HUDEP-2 (cell line): ENCODE data around the gene PRLR.
"Not testable (repeated sequence)": the region's sequence is repeated elsewhere in the genome, so short reads cannot be mapped to it uniquely, and the experiment has no call there.

Experiments used
- DNase-seq, 76 experiments: peaks; one replicate each; lab custom pipeline; 2025; ENCODE audit not compliant: unreplicated experiment in 76 of 76; lab: John Stamatoyannopoulos, UW

Gene PRLR

DNA sequence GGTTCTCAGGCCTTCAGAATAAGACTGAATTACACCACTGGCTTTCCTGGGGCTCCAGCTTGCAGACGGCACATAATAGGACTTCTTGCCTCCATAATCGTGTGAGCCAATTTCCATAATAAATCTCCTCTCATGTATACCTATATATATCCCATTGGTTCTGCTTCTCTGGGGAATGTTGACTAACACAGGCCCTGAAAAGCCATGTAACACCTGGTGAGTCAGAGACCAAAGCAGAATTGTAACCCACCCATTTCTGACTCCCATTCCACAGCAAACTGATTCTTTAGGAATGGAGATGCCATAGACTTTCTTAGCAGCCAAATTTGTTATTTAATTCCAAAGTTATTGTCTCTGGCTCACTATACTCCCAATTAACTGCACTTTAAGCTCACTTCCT, 97.1 kb downstream of the PRLR start:
- DNase-seq, result no peak

GRCh38 chr5:35131723-35132122, 98.6 kb downstream of the PRLR start:
- DNase-seq, result no peak

- DNase-seq, result no peak
Measured at GRCh38 chr5:35129921-35130485, 100.3 kb downstream of the PRLR start.

GRCh38 chr5:35129276-35129675, 101.0 kb downstream of the PRLR start:
- DNase-seq, result no peak

DNA sequence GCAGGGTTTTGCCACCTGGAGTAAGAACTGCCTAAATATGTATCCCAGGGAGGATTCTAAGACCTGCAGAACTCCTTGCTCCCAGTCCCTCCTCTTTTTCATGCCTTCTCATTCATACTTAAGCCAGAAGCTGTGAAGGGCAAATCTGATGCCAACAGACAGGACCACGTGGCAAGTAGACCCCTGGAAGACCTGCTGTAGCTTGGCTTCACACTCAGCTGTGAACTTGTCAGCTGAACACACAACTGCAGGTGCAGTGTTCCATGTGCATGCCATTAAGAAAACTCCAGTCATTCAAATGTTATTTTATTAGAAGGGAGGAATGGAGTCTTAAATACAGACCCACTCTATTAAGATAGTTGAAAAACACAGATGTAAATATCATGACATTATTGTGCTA, 103.3 kb downstream of the PRLR start:
- no peak for DNase-seq

- DNase-seq, result no peak
Measured at GRCh38 chr5:35125746-35126145, 104.5 kb downstream of the PRLR start.

- no peak for DNase-seq
Measured at GRCh38 chr5:35124932-35125331, 105.4 kb downstream of the PRLR start.

- no peak for DNase-seq
Measured at GRCh38 chr5:35122819-35123218, 107.5 kb downstream of the PRLR start.

- DNase-seq, result no peak
Measured at GRCh38 chr5:35120715-35121114, 109.6 kb downstream of the PRLR start.

GRCh38 chr5:35117967-35118366, 112.3 kb downstream of the PRLR start:
- DNase-seq, result no peak

DNA sequence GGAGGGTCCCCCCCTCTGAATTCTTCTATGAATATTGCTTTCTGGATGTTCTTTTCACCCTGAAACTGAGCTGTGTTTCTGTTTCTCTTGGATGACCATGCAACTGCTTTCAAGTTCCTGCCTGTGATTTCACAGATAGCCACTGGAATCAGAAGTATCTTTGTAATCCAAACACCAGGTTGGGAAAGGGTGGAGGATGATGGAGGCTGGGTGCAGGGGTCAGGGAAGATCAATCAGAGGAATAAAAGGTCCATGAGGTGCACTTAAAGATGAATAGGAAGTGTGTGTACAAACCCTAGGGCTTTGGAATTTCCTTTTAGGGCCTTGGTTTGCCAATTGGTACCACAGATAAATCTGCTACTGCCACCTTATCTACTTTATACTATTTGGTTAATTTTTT, 114.4 kb downstream of the PRLR start:
- DNase-seq, result no peak

- no peak for DNase-seq
Measured at GRCh38 chr5:35114698-35115097, 115.6 kb downstream of the PRLR start.

DNA sequence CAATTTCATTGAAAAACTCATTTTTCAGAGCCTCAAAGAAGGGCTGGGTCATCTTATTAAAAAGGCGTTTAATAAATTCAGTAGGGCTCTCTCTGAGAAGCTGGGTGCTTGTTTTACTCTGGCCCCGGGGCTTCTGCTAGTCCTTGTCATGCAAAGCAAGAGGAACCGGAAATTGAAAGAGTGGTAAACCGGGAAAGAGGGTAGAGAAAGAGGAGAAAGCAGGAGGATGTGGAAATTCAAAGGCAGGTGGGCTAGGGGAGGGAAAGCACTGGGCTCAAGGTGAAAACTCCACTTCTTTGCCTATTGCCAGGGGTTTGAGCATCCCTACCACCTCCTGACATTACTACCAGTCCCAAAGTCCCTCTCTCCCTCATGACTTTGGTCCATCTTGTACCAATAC, 118.0 kb downstream of the PRLR start:
- no peak for DNase-seq

DNA sequence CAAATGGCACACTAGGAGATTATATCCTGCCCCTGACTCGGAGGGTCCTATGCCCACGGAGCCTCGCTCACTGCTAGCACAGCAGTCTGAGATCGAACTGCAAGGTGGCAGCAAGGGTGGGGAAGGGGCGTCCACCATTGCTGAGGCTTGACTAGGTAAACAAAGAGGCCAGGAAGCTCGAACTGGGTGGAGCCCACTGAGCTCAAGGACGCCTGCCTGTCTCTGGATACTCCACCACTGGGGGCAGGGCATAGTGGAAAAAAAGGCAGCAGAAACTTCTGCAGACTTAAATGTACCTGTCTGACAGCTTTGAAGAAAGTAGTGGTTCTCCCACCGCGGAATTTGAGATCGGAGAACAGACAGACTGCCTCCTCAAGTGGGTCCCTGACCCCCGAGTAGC, 125.7 kb downstream of the PRLR start:
- DNase-seq, result not testable (repeated sequence)

GRCh38 chr5:35103637-35104299, 126.5 kb downstream of the PRLR start:
- no peak for DNase-seq

- not testable (repeated sequence) for DNase-seq
Measured at GRCh38 chr5:35101720-35102119, 128.6 kb downstream of the PRLR start.

DNA sequence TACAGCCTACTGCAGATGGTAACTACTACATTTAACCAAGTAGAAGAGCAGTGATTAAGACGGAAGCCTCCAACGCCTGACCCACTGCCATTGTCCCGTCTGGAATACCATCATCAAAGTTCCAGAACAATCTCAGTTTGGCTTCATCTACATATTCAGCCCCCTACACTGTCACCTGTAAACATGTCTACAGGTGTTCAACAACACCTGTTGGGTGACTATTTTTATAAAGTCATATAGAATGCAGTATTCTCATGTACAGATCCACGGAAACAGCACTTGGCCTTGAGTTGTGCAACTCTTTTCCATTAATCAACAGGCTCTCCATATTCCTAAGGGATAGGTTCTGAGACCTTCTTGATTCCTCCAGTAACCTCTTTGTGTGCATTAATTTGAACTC, 129.3 kb downstream of the PRLR start:
- DNase-seq, result no peak

DNA sequence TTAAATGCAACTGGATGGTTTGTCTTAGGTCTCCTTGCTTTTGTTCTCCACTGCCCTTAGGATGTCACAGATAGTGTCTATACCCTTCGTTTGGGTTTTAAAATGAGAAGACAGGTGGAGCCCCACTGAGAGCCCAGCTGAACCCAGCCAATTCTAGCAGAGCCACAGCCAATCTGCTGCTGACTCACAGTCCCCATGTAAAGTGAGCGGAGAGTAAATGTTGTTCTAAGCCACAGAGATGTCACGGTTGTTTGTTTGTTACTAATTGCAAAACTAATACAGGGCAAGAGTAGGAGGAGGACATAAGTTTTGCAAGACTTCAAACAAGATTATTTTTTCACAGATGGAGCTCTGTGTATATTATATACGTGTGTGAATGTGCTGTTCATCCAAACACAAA, 132.1 kb downstream of the PRLR start:
- no peak for DNase-seq

DNA sequence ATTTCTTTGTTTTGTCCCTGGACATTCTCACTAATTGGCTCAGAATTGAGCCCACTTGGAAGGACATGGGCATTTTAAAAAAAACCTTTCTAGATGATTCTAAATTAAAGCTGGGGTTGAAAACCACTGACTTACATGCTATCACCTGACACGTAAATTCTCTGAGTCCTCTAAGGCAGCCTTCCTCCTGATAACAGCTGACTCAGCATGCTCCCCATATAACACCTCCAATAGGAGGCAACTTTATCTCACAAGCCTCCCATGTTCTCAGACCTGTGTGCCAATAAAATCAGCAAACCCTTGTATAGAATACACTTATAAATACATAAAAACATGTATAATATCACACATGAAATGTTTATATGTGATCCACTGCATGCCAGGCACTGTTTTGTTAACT, 133.4 kb downstream of the PRLR start:
- no peak for DNase-seq

DNA sequence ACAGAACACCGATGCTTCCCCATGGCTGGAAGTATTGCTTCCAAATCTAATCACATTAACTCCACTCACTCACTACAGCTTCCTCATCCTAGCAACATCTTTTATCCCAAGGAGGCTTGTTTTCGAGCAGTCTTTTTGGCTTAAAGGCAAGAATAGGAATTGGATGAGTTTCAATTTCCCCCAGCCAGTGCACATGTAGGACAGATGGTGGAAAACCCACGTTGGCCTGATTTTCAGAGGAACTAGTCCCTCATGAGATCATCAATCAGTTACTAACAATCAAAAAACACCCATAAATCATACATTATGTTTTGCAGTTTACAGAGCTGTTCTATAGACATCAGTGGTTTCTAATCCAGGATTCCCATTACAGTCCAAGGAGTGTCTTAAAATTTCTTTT, 134.1 kb downstream of the PRLR start:
- DNase-seq, result no peak

- DNase-seq, result no peak
Measured at GRCh38 chr5:35095366-35095765, 134.9 kb downstream of the PRLR start.

DNA sequence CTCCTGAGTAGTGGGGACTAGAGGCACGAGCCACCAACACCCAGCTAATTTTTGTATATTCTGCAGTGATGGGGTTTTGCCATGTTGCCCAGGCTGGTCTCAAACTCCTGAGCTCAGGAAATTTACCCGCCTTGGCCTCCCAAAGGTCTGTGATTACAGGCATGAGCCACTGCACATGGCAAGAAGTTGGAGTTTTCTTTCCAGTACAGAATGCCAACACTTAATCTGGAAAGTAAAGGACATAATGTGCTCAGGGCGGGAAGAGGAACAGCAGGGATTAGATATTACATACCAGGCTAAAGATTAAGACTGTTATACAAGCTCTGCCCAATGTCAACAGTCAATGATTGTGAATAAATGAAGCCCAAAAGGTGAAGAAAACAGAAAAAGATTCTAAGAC, 135.3 kb downstream of the PRLR start:
- no peak for DNase-seq

DNA sequence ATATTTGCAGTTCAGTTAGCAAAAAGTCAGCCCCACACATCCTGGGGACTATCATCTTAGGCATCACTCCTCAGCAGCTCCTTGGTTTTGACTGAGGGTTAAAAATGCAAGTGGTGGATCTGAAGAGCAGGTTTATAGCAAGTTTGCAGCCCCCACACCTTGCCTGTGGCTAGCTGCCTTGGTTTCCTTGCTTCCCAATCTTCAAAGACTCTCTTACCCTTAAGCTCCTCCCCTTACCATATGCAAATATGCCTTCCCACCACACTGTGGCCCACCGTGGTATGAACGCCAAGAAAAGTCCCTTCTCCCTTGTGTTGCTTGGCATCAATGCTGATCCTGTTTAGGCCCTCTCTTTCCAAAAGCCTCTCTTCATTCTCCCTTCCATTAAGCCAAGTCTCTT, 137.6 kb downstream of the PRLR start:
- no peak for DNase-seq
